ENCODE data around the gene COMMD10.

- TF ChIP-seq CTCF (conservative IDR thresholded peaks at IDR 0.05; ENCODE audit: low read depth, low read length) (no peak), BHLHE40 (IDR thresholded peaks at IDR 0.05; ENCODE audit: low read depth, low read length) (no peak), NFE2L2 (IDR thresholded peaks at IDR 0.05; ENCODE audit: low read depth, low read length) (no peak), ELK1 (IDR thresholded peaks at IDR 0.05; ENCODE audit: borderline replicate concordance, low read depth, low read length) (no peak), FOS (IDR thresholded peaks at IDR 0.05; ENCODE audit: low read depth, low read length) (no peak), RCOR1 (IDR thresholded peaks at IDR 0.05; ENCODE audit: insufficient replicate concordance, low read length) (no peak), POLR2A (IDR thresholded peaks at IDR 0.05; ENCODE audit: low read depth, low read length) (no peak), RFX5 (IDR thresholded peaks at IDR 0.05; ENCODE audit: low read depth, low read length) (no peak), MAFK (IDR thresholded peaks at IDR 0.05; ENCODE audit: low read depth, low read length) (no peak), SMC3 (IDR thresholded peaks at IDR 0.05; ENCODE audit: low read depth, low read length) (no peak)
- TF ChIP-seq, protein P1, sequence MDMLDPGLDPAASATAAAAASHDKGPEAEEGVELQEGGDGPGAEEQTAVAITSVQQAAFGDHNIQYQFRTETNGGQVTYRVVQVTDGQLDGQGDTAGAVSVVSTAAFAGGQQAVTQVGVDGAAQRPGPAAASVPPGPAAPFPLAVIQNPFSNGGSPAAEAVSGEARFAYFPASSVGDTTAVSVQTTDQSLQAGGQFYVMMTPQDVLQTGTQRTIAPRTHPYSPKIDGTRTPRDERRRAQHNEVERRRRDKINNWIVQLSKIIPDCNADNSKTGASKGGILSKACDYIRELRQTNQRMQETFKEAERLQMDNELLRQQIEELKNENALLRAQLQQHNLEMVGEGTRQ (IDR thresholded peaks at IDR 0.05; ENCODE audit: low read depth, low read length), result no peak
These were observed 536 bp upstream of the COMMD10 start for GRCh38 chr5:116084287-116084691.

Data from IMR-90 (cell line).